Mesenchymal stem cell (in vitro differentiated cells and primary cell): ENCODE data around the gene ZNF480.
A peak's percentile ranks its signal among the peaks of the same experiment; 100 is the strongest.

Experiments
- DNase-seq: peaks from one replicate; pipeline ENCODE4 v3.0.0-alpha.2; 2013
- H2AFZ ChIP-seq: one replicate; pipeline ENCODE4 v1.6.1; 2013; ENCODE audit warnings: low read depth, mild to moderate bottlenecking, control low read depth, inconsistent platforms, low read length, moderate library complexity
- H2AK5ac ChIP-seq: 2 replicates; pipeline ENCODE4 v1.6.1; 2013; ENCODE audit warnings: low read length, moderate library complexity, mild to moderate bottlenecking, inconsistent platforms; ENCODE audit not compliant: severe bottlenecking
- H2BK120ac ChIP-seq: one replicate; pipeline ENCODE4 v1.6.1; 2013; ENCODE audit warnings: low read depth, mild to moderate bottlenecking, inconsistent platforms, low read length, moderate library complexity
- H2BK12ac ChIP-seq, 2 experiments: one replicate each; pipeline ENCODE4 v1.6.1; 2013; ENCODE audit warnings: inconsistent platforms in 2 of 2, low read length in 2 of 2, mild to moderate bottlenecking in 2 of 2, moderate library complexity in 2 of 2, control low read depth in 1 of 2
- H2BK15ac ChIP-seq: one replicate; pipeline ENCODE4 v1.6.1; 2013; ENCODE audit warnings: mild to moderate bottlenecking, low read depth, inconsistent platforms; ENCODE audit not compliant: poor library complexity, severe bottlenecking
- H2BK5ac ChIP-seq: 2 replicates; pipeline ENCODE4 v1.6.1; 2013; ENCODE audit warnings: low read depth, mild to moderate bottlenecking, low read length, control low read depth, inconsistent platforms; ENCODE audit not compliant: poor library complexity, severe bottlenecking
- H3K14ac ChIP-seq, 2 experiments: one replicate each; pipeline ENCODE4 v1.6.1; 2013; ENCODE audit warnings: inconsistent platforms in 2 of 2, low read length in 2 of 2, control low read depth in 1 of 2, mild to moderate bottlenecking in 1 of 2, moderate library complexity in 1 of 2
- H3K18ac ChIP-seq, 2 experiments: one replicate each; pipeline ENCODE4 v1.6.1; 2013; ENCODE audit warnings: inconsistent platforms in 2 of 2, low read length in 2 of 2, control low read depth in 1 of 2, low read depth in 1 of 2, mild to moderate bottlenecking in 1 of 2
- H3K23ac ChIP-seq, 2 experiments: one replicate each; pipeline ENCODE4 v1.6.1; 2013; ENCODE audit warnings: inconsistent platforms in 2 of 2, low read length in 2 of 2, mild to moderate bottlenecking in 2 of 2, moderate library complexity in 2 of 2, control low read depth in 1 of 2
- H3K27ac ChIP-seq: 2 replicates; pipeline ENCODE4 v1.5.1; 2013; ENCODE audit warnings: mild to moderate bottlenecking, moderate library complexity, low read length, control low read depth, inconsistent platforms; ENCODE audit not compliant: poor library complexity, severe bottlenecking
- H3K27me3 ChIP-seq, 2 experiments: 2 replicates each; pipeline versions ENCODE4 v1.6.1 to v1.7.0; 2013; ENCODE audit warnings: low read length in 2 of 2, mild to moderate bottlenecking in 2 of 2, moderate library complexity in 2 of 2, control low read depth in 1 of 2, inconsistent platforms in 1 of 2; ENCODE audit not compliant: control insufficient read depth in 1 of 2, insufficient read depth in 1 of 2
- H3K36me3 ChIP-seq, 2 experiments: 2 replicates each; pipeline versions ENCODE4 v1.6.1 to v1.7.0; 2013; ENCODE audit warnings: low read length in 2 of 2, control low read depth in 1 of 2, inconsistent platforms in 1 of 2, low read depth in 1 of 2, mild to moderate bottlenecking in 1 of 2; ENCODE audit not compliant: insufficient read depth in 2 of 2, control insufficient read depth in 1 of 2
- H3K4ac ChIP-seq, 2 experiments: one replicate each; pipeline ENCODE4 v1.6.1; 2013; ENCODE audit warnings: inconsistent platforms in 2 of 2, low read length in 2 of 2, mild to moderate bottlenecking in 2 of 2, moderate library complexity in 2 of 2, control low read depth in 1 of 2, low read depth in 1 of 2
- H3K4me1 ChIP-seq: 2 replicates; pipeline ENCODE4 v1.6.1; 2013; ENCODE audit warnings: low read depth, low read length, control low read depth; ENCODE audit not compliant: control insufficient read depth, insufficient read depth
- H3K4me2 ChIP-seq: 2 replicates; pipeline ENCODE4 v1.6.1; 2013; ENCODE audit warnings: low read length, mild to moderate bottlenecking, inconsistent platforms; ENCODE audit not compliant: poor library complexity, severe bottlenecking
- H3K4me3 ChIP-seq, 2 experiments: 2 replicates each; pipeline versions ENCODE4 v1.5.1 to v1.7.0; 2013; ENCODE audit warnings: low read length in 2 of 2, mild to moderate bottlenecking in 2 of 2, control low read depth in 1 of 2, low read depth in 1 of 2; ENCODE audit not compliant: insufficient read depth in 1 of 2
- H3K79me1 ChIP-seq: replicated peaks from 2 replicates; pipeline ENCODE4 v1.6.1; 2013; ENCODE audit warnings: mild to moderate bottlenecking, control low read depth, low read length, inconsistent platforms; ENCODE audit not compliant: poor library complexity, severe bottlenecking
- H3K9ac ChIP-seq: 2 replicates; pipeline ENCODE4 v1.7.0; 2013; ENCODE audit warnings: mild to moderate bottlenecking, low read length, moderate library complexity
- H3K9me3 ChIP-seq: 2 replicates; pipeline ENCODE4 v1.7.0; 2013; ENCODE audit warnings: mild to moderate bottlenecking, low read length; ENCODE audit not compliant: control insufficient read depth
- H4K8ac ChIP-seq: one replicate; pipeline ENCODE4 v1.6.1; 2013; ENCODE audit warnings: inconsistent platforms, mild to moderate bottlenecking, low read length, moderate library complexity
- H4K91ac ChIP-seq: one replicate; pipeline ENCODE4 v1.6.1; 2013; ENCODE audit warnings: mild to moderate bottlenecking, low read length, inconsistent platforms
- WGBS: methylation state at CpG from one replicate; pipeline ENCODE4 v1.1.7; 2013; ENCODE audit warnings: mixed read lengths; 5-methylcytosine and 5-hydroxymethylcytosine counted together

Gene ZNF480

GRCh38 chr19:52269338-52270261, 27.4 kb upstream of the ZNF480 start, which contains the start of gene ZNF766:
ZNF766 (plus strand) TSS chr19:52269587; CDS start chr19:52269614, 27 bp downstream.
- peak within 1 kb of the TSS; percentile 5 to 99 for H3K4ac ChIP-seq
- H4K8ac ChIP-seq: peak within 1 kb of the TSS; percentile 97
- peak within 1 kb of the TSS; percentile 99 for H4K91ac ChIP-seq
- under 1% methylated on average over 63 of the region's 70 CpGs for WGBS
- H3K23ac ChIP-seq: peak within 1 kb of the TSS in 1 of 2 experiments; percentile 90
- H2BK5ac ChIP-seq: peak within 1 kb of the TSS; percentile 32
- H3K27me3 ChIP-seq: no peaks in the 10 kb centered on the region
- peak within 1 kb of the TSS; percentile 8 for H2BK120ac ChIP-seq
- H3K36me3 ChIP-seq: peaks cover 28 to 29% of the 10 kb centered on the region in 2 experiments
- H2AK5ac ChIP-seq: peak within 1 kb of the TSS; percentile 47
- H2AFZ ChIP-seq: peak within 1 kb of the TSS; percentile 36
- H3K9ac ChIP-seq: peak within 1 kb of the TSS; percentile 100
- peak within 1 kb of the TSS; percentile 52 for H3K4me2 ChIP-seq
- peak within 1 kb of the TSS in 1 of 2 experiments; percentile 33 for H2BK12ac ChIP-seq
- peak within 1 kb of the TSS; percentile 56 for H2BK15ac ChIP-seq
- H3K9me3 ChIP-seq: no peaks in the 10 kb centered on the region
- peak; percentile 97 for DNase-seq
- H3K4me1 ChIP-seq: peaks cover 4% of the 10 kb centered on the region
- peak within 1 kb of the TSS in 1 of 2 experiments; percentile 100 for H3K14ac ChIP-seq
- peak within 1 kb of the TSS; percentile 96 for H3K27ac ChIP-seq
- peaks cover 15% of the 10 kb centered on the region for H3K79me1 ChIP-seq
- peak within 1 kb of the TSS; percentile 92 to 99 for H3K4me3 ChIP-seq
- H3K18ac ChIP-seq: peak within 1 kb of the TSS; percentile 96 to 99

GRCh38 chr19:52270266-52270885, 26.6 kb upstream of the ZNF480 start:
- Histone ChIP-seq H4K91ac (no peak overlapping the region), H3K23ac (no peak overlapping the region), H3K27me3 (no peaks in the 10 kb centered on the region), H2AK5ac (no peak overlapping the region), H3K18ac (peak overlapping the region; percentile 48 to 96), H3K9me3 (no peaks in the 10 kb centered on the region), H3K4me1 (peaks cover 4% of the 10 kb centered on the region), H3K36me3 (peaks cover 28 to 29% of the 10 kb centered on the region in 2 experiments), H3K79me1 (peaks cover 15% of the 10 kb centered on the region), H3K27ac (peak overlapping the region; percentile 96), H2BK15ac (no peak overlapping the region), H3K4ac (peak overlapping the region in 1 of 2 experiments; percentile 5), H3K4me2 (peak overlapping the region; percentile 52), H3K14ac (peak overlapping the region in 1 of 2 experiments; percentile 30), H2BK120ac (peak overlapping the region; percentile 8), H3K9ac (peak overlapping the region; percentile 100), H2BK12ac (peak overlapping the region in 1 of 2 experiments; percentile 33), H2BK5ac (no peak overlapping the region), H4K8ac (no peak overlapping the region), H3K4me3 (peak overlapping the region; percentile 92 to 99), H2AFZ (no peak overlapping the region)
- no peak for DNase-seq
- 22% methylated on average over 11 of the region's 11 CpGs for WGBS

GRCh38 chr19:52273301-52273700, 23.7 kb upstream of the ZNF480 start:
- DNase-seq: no peak
- Histone ChIP-seq H3K4ac (no peak overlapping the region), H2BK120ac (no peak overlapping the region), H3K27ac (no peak overlapping the region), H3K4me3 (no peak overlapping the region), H2BK5ac (no peak overlapping the region), H2AFZ (no peak overlapping the region), H3K27me3 (no peaks in the 10 kb centered on the region), H3K36me3 (peaks cover 42 to 44% of the 10 kb centered on the region in 2 experiments), H3K9ac (no peak overlapping the region), H3K18ac (no peak overlapping the region), H2AK5ac (no peak overlapping the region), H3K23ac (no peak overlapping the region), H4K8ac (no peak overlapping the region), H2BK12ac (no peak overlapping the region), H3K79me1 (peaks cover 18% of the 10 kb centered on the region), H3K4me2 (no peak overlapping the region), H4K91ac (no peak overlapping the region), H3K14ac (no peak overlapping the region), H3K4me1 (peaks cover 4% of the 10 kb centered on the region), H2BK15ac (no peak overlapping the region), H3K9me3 (peaks cover 10% of the 10 kb centered on the region)
- WGBS: 100% methylated on average over 2 of the region's 2 CpGs

- Histone ChIP-seq H3K79me1 (peaks cover 18% of the 10 kb centered on the region), H2BK15ac (no peak overlapping the region), H4K8ac (no peak overlapping the region), H4K91ac (no peak overlapping the region), H3K27ac (no peak overlapping the region), H3K36me3 (peaks cover 44 to 45% of the 10 kb centered on the region in 2 experiments), H3K18ac (no peak overlapping the region), H3K4me2 (no peak overlapping the region), H2BK12ac (no peak overlapping the region), H3K9ac (no peak overlapping the region), H2AFZ (no peak overlapping the region), H3K23ac (no peak overlapping the region), H3K4me3 (no peak overlapping the region), H2BK120ac (no peak overlapping the region), H3K9me3 (peaks cover 15% of the 10 kb centered on the region), H3K4me1 (peaks cover 3% of the 10 kb centered on the region), H2BK5ac (no peak overlapping the region), H3K4ac (no peak overlapping the region), H2AK5ac (no peak overlapping the region), H3K14ac (no peak overlapping the region), H3K27me3 (no peaks in the 10 kb centered on the region)
- DNase-seq: no peak
- 83% methylated on average over 5 of the region's 5 CpGs for WGBS
These were observed 22.8 kb upstream of the ZNF480 start for GRCh38 chr19:52274191-52274590.
